GM12873 (cell line): ENCODE results near the gene GOLGA6A.

Experiments used
- CTCF ChIP-seq: IDR thresholded peaks from 2 replicates; pipeline ENCODE4 v1.5.1; 2012; ENCODE audit warnings: low read depth, mild to moderate bottlenecking, moderate library complexity, low read length, control low read depth; ENCODE audit not compliant: insufficient read depth; ENCODE audit errors: missing control alignments

Gene GOLGA6A

DNA sequence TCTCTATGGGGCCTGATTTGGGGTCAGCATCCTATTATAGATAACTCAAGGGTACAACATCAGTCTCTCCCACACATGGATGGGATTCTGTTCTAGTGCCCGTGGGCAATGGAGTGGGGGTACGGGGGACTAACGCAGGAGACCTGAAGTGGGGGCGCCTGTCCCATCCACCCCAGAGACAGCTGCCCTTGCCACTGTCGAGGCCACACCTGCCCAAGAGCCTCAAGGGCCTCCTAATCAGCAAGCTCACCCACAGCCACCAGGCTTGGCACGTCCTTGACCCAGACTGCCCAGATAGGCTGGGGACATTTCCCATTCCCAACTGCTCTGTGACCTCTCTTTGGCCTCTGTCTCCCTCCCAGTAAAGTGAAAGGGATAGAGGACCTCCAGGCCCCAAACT lies 39.5 kb upstream of the GOLGA6A start:
- no peak for TF ChIP-seq CTCF

- TF ChIP-seq CTCF: no peak
These were observed 38.7 kb upstream of the GOLGA6A start for GRCh38 chr15:74121039-74121438.

DNA sequence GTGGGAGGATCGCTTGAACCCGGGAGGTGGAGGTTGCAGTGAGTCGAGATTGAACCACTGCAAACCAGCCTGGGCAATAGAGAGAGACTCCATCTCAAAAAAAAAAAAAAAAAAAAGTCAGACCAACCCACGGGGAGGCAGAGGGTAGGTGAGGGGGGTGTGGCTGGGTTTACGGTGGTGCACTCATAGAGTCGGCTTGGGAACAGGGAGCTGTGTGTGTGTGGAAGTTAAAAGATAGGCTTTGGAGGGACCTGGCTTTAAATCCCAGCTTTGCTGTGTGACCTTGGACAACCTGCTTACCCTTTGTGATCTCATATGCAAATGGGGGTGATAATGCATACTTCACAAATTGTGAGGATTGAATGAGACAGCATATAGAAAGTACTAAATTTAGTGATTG lies 38.1 kb upstream of the GOLGA6A start:
- no peak for TF ChIP-seq CTCF

DNA sequence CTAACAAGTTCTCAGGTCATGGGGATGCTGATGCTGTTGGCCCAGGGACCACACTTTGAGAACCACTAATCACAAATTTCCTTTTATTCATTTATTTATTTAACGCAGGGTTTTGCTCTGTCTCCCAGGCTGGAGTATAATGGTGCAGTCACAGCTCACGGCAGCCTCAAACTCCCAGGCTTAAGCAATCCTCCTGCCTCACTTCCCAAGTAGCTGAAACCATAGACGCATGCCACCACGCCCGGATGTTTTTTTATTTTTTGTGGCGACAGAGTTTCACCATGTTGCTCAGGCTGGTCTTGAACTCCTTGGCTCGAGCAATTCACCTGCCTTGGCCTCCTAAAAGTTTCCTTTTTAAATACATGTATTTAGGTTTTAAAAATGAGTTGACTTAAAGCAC lies 27.4 kb upstream of the GOLGA6A start:
- no peak for TF ChIP-seq CTCF

- peak; percentile 38 for TF ChIP-seq CTCF
These were observed 26.3 kb upstream of the GOLGA6A start for GRCh38 chr15:74108611-74109010.

- TF ChIP-seq CTCF: no peak
These were observed 25.8 kb upstream of the GOLGA6A start for GRCh38 chr15:74108111-74108510.

- peak; percentile 38 for TF ChIP-seq CTCF
These were observed 9.6 kb downstream of the GOLGA6A start for GRCh38 chr15:74072614-74073337.
